ENCODE data around the gene CST2.
"Not testable (repeated sequence)": the region's sequence is repeated elsewhere in the genome, so short reads cannot be mapped to it uniquely, and the experiment has no call there.

CST2 gene

GRCh38 chr20:23799216-23799847 is 27.2 kb downstream of the CST2 start:
- DNase-seq: not testable (repeated sequence)

GRCh38 chr20:23795526-23795925 is 31.0 kb downstream of the CST2 start:
- no peak for DNase-seq

- no peak for DNase-seq
Observed at GRCh38 chr20:23794841-23795240, 31.7 kb downstream of the CST2 start.

GRCh38 chr20:23794065-23794464 is 32.5 kb downstream of the CST2 start:
- no peak for DNase-seq

GRCh38 chr20:23783447-23783846 is 43.1 kb downstream of the CST2 start:
- DNase-seq: no peak

- no peak for DNase-seq
Observed at GRCh38 chr20:23782366-23782983, 44.1 kb downstream of the CST2 start.

GRCh38 chr20:23778676-23779075 is 47.9 kb downstream of the CST2 start:
- not testable (repeated sequence) for DNase-seq

GRCh38 chr20:23777380-23777779 is 49.1 kb downstream of the CST2 start:
- not testable (repeated sequence) for DNase-seq

- DNase-seq: no peak
Observed at GRCh38 chr20:23776067-23776771, 50.3 kb downstream of the CST2 start.

GRCh38 chr20:23774081-23774480 is 52.4 kb downstream of the CST2 start:
- DNase-seq: no peak
